ENCODE results near the gene STAT1.
A peak's percentile ranks its signal among the peaks of the same experiment; 100 is the strongest.

STAT1 gene

GRCh38 chr2:191025135-191025534 is 11.2 kb upstream of the STAT1 start:
- no peak for DNase-seq (ENCODE audit: low spot score)
- TF ChIP-seq CTCF (IDR thresholded peaks at IDR 0.05; ENCODE audit: borderline replicate concordance, control extremely low read depth, extremely low read depth, insufficient read depth, missing control alignments), result no peak
- in situ Hi-C loops (cut with MboI; ENCODE audit: low sequenced_read_pairs, unreplicated experiment), result no loop called here

GRCh38 chr2:191023235-191023679 is 9.3 kb upstream of the STAT1 start:
- in situ Hi-C loops (cut with MboI; ENCODE audit: low sequenced_read_pairs, unreplicated experiment), result no loop called here
- no peak for TF ChIP-seq CTCF (IDR thresholded peaks at IDR 0.05; ENCODE audit: borderline replicate concordance, control extremely low read depth, extremely low read depth, insufficient read depth, missing control alignments)
- DNase-seq (ENCODE audit: low spot score), result no peak

- DNase-seq (ENCODE audit: low spot score), result peak; percentile 36
- in situ Hi-C loops (cut with MboI; ENCODE audit: low sequenced_read_pairs, unreplicated experiment), result no loop called here
- no peak for TF ChIP-seq CTCF (IDR thresholded peaks at IDR 0.05; ENCODE audit: borderline replicate concordance, control extremely low read depth, extremely low read depth, insufficient read depth, missing control alignments)
Measured at GRCh38 chr2:191020742-191021381, 6.9 kb upstream of the STAT1 start.

- peak; percentile 93 for DNase-seq (ENCODE audit: low spot score)
- in situ Hi-C loops (cut with MboI; ENCODE audit: low sequenced_read_pairs, unreplicated experiment), result no loop called here
- TF ChIP-seq CTCF (IDR thresholded peaks at IDR 0.05; ENCODE audit: borderline replicate concordance, control extremely low read depth, extremely low read depth, insufficient read depth, missing control alignments), result no peak
Measured at GRCh38 chr2:191020221-191020741, 6.3 kb upstream of the STAT1 start.

- no peak for DNase-seq (ENCODE audit: low spot score)
- TF ChIP-seq CTCF (IDR thresholded peaks at IDR 0.05; ENCODE audit: borderline replicate concordance, control extremely low read depth, extremely low read depth, insufficient read depth, missing control alignments), result no peak
- in situ Hi-C loops (cut with MboI; ENCODE audit: low sequenced_read_pairs, unreplicated experiment), result no loop called here
Measured at GRCh38 chr2:191019376-191019775, 5.4 kb upstream of the STAT1 start.

- in situ Hi-C loops (cut with MboI; ENCODE audit: low sequenced_read_pairs, unreplicated experiment), result no loop called here
- peak; percentile 32 for DNase-seq (ENCODE audit: low spot score)
- TF ChIP-seq CTCF (IDR thresholded peaks at IDR 0.05; ENCODE audit: borderline replicate concordance, control extremely low read depth, extremely low read depth, insufficient read depth, missing control alignments), result no peak
Measured at GRCh38 chr2:191018643-191019119, 4.7 kb upstream of the STAT1 start.
